GM23338 (cell line): ENCODE results near the gene NPC2.

ENCODE experiments used
- EZH2 ChIP-seq: fragments of 200-600 bp; sonication (generic); IDR thresholded peaks from one replicate; pipeline ENCODE4 v1.8.0; 2017; ENCODE audit warnings: antibody characterized with exemption, mild to moderate bottlenecking, low read depth; ENCODE audit not compliant: unreplicated experiment
- JUNB ChIP-seq: IDR thresholded peaks from one replicate; pipeline ENCODE4 v1.6.1; 2016; ENCODE audit warnings: antibody characterized with exemption; ENCODE audit not compliant: unreplicated experiment
- POLR2AphosphoS5 ChIP-seq: IDR thresholded peaks from 2 replicates; pipeline ENCODE4 v1.6.1; 2016; ENCODE audit warnings: antibody characterized with exemption, low read depth
- TF ChIP-seq, protein P1 (sequence below), 2 experiments: fragments of 200-600 bp in 1 of 2; sonication (generic) in 1 of 2; conservative IDR thresholded peaks; 2 replicates each; pipeline versions ENCODE4 v1.5.1 to v1.6.1; 2016 to 2017; ENCODE audit warnings: antibody characterized with exemption in 2 of 2, low read depth in 2 of 2, mild to moderate bottlenecking in 2 of 2, moderate library complexity in 1 of 2
- TF ChIP-seq, protein P2 (sequence below): IDR thresholded peaks from one replicate; pipeline ENCODE4 v1.6.1; 2018; ENCODE audit warnings: antibody characterized with exemption; ENCODE audit not compliant: unreplicated experiment

GRCh38 chr14:74535756-74536325 lies 42.7 kb upstream of the NPC2 start:
- TF ChIP-seq, protein P1, sequence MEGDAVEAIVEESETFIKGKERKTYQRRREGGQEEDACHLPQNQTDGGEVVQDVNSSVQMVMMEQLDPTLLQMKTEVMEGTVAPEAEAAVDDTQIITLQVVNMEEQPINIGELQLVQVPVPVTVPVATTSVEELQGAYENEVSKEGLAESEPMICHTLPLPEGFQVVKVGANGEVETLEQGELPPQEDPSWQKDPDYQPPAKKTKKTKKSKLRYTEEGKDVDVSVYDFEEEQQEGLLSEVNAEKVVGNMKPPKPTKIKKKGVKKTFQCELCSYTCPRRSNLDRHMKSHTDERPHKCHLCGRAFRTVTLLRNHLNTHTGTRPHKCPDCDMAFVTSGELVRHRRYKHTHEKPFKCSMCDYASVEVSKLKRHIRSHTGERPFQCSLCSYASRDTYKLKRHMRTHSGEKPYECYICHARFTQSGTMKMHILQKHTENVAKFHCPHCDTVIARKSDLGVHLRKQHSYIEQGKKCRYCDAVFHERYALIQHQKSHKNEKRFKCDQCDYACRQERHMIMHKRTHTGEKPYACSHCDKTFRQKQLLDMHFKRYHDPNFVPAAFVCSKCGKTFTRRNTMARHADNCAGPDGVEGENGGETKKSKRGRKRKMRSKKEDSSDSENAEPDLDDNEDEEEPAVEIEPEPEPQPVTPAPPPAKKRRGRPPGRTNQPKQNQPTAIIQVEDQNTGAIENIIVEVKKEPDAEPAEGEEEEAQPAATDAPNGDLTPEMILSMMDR (conservative IDR thresholded peaks at IDR 0.05; ENCODE audit: low read depth in 2 of 2) = no peak
- TF ChIP-seq EZH2 = no peak
- no peak for TF ChIP-seq JUNB
- TF ChIP-seq, protein P2, sequence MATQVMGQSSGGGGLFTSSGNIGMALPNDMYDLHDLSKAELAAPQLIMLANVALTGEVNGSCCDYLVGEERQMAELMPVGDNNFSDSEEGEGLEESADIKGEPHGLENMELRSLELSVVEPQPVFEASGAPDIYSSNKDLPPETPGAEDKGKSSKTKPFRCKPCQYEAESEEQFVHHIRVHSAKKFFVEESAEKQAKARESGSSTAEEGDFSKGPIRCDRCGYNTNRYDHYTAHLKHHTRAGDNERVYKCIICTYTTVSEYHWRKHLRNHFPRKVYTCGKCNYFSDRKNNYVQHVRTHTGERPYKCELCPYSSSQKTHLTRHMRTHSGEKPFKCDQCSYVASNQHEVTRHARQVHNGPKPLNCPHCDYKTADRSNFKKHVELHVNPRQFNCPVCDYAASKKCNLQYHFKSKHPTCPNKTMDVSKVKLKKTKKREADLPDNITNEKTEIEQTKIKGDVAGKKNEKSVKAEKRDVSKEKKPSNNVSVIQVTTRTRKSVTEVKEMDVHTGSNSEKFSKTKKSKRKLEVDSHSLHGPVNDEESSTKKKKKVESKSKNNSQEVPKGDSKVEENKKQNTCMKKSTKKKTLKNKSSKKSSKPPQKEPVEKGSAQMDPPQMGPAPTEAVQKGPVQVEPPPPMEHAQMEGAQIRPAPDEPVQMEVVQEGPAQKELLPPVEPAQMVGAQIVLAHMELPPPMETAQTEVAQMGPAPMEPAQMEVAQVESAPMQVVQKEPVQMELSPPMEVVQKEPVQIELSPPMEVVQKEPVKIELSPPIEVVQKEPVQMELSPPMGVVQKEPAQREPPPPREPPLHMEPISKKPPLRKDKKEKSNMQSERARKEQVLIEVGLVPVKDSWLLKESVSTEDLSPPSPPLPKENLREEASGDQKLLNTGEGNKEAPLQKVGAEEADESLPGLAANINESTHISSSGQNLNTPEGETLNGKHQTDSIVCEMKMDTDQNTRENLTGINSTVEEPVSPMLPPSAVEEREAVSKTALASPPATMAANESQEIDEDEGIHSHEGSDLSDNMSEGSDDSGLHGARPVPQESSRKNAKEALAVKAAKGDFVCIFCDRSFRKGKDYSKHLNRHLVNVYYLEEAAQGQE = no peak
- no peak for TF ChIP-seq POLR2AphosphoS5
